B cell (primary cell): ENCODE measurements around the gene LRRTM3. TPM values are rescaled to one million over a fixed set of nuclear protein-coding genes. Genes with fewer than 3 reads are reported as not detected.

Experiments
- ATAC-seq: fragments of 200-7000 bp; cut with Tn5 transposase; one replicate; pipeline ENCODE4 v1.10.0; 2021; ENCODE audit warnings: low read depth, mild to moderate bottlenecking, moderate number of reproducible peaks, moderate library complexity
- CTCF ChIA-PET: fragments of 350-600 bp; sonication (Branson Sonifier 250); formaldehyde crosslinking; loops from one replicate; lab custom pipeline; 2021; ENCODE audit warnings: antibody characterized with exemption, inconsistent platforms; lab: Charles Lee
- POLR2A ChIA-PET: fragments of 350-600 bp; sonication (Branson Sonifier 250); formaldehyde crosslinking; loops from one replicate; lab custom pipeline; 2021; ENCODE audit warnings: antibody characterized with exemption; lab: Charles Lee
- DNase-seq: peaks from one replicate; pipeline ENCODE4 v3.0.0; 2013
- H2AFZ ChIP-seq: 2 replicates; pipeline ENCODE4 v1.6.1; 2012; ENCODE audit warnings: mild to moderate bottlenecking, low read depth, low read length; ENCODE audit not compliant: insufficient read depth, poor library complexity, severe bottlenecking
- H3K27ac ChIP-seq, 2 donors: 1 replicate in 1 of 2; 2 replicates in 1 of 2; pipeline ENCODE4 v1.5.1; 2012 to 2013; ENCODE audit warnings: low read length in 2 of 2, mild to moderate bottlenecking in 2 of 2, moderate library complexity in 1 of 2
- H3K27me3 ChIP-seq, 4 experiments: fragments of 200-600 bp in 1 of 4; sonication (generic) in 1 of 4; replicated peaks in 1 of 4; 1 replicate in 2 of 4; 2 replicates in 2 of 4; pipeline versions ENCODE4 v1.6.1 to v1.7.0; 2013 to 2016; ENCODE audit warnings: low read length in 3 of 4, mild to moderate bottlenecking in 2 of 4, mixed read lengths in 1 of 4, moderate library complexity in 1 of 4; ENCODE audit not compliant: insufficient read depth in 4 of 4, control insufficient read depth in 3 of 4; ENCODE audit errors: control extremely low read depth in 1 of 4
- H3K36me3 ChIP-seq, 2 experiments: replicated peaks in 1 of 2; 1 replicate in 1 of 2; 2 replicates in 1 of 2; pipeline versions ENCODE4 v1.6.1 to v1.7.1; 2013; ENCODE audit warnings: low read length in 1 of 2; ENCODE audit not compliant: insufficient read depth in 2 of 2, control insufficient read depth in 1 of 2; ENCODE audit errors: control extremely low read depth in 1 of 2, extremely low read depth in 1 of 2
- H3K4me1 ChIP-seq, 2 donors: fragments of 200-600 bp in 1 of 2; sonication (generic) in 1 of 2; 1 replicate in 1 of 2; 2 replicates in 1 of 2; pipeline versions ENCODE4 v1.5.1 to v1.6.1; 2013 to 2017; ENCODE audit warnings: low read length in 2 of 2; ENCODE audit not compliant: control insufficient read depth in 2 of 2, insufficient read depth in 2 of 2
- H3K4me2 ChIP-seq: replicated peaks from 2 replicates; pipeline ENCODE3; 2012; ENCODE audit warnings: mild to moderate bottlenecking, low read depth, low read length; ENCODE audit not compliant: poor library complexity, severe bottlenecking
- H3K4me3 ChIP-seq, 5 experiments: fragments of 200-600 bp in 1 of 5; sonication (generic) in 1 of 5; 1 replicate in 3 of 5; 2 replicates in 2 of 5; pipeline versions ENCODE4 v1.5.1 to v1.7.0; 2011 to 2016; ENCODE audit warnings: low read length in 4 of 5, mild to moderate bottlenecking in 4 of 5, low read depth in 2 of 5, control low read depth in 1 of 5, moderate library complexity in 1 of 5; ENCODE audit not compliant: insufficient read depth in 1 of 5; ENCODE audit errors: control extremely low read depth in 1 of 5, extremely low read depth in 1 of 5
- H3K79me2 ChIP-seq: fragments of 200-600 bp; sonication (generic); one replicate; pipeline ENCODE4 v1.6.0; 2016; ENCODE audit warnings: low read length; ENCODE audit not compliant: control insufficient read depth, insufficient read depth
- H3K9ac ChIP-seq: fragments of 200-600 bp; sonication (generic); 2 replicates; pipeline ENCODE4 v1.6.1; 2017; ENCODE audit warnings: mild to moderate bottlenecking, low read length, moderate library complexity
- H3K9me3 ChIP-seq, 3 donors: one replicate each; pipeline versions ENCODE4 v1.6.1 to v1.7.1; 2013; ENCODE audit warnings: low read length in 2 of 3; ENCODE audit not compliant: control insufficient read depth in 2 of 3, insufficient read depth in 1 of 3; ENCODE audit errors: control extremely low read depth in 1 of 3
- H4K20me1 ChIP-seq: 2 replicates; pipeline ENCODE4 v1.6.0; 2012; ENCODE audit warnings: mild to moderate bottlenecking, low read length; ENCODE audit not compliant: insufficient read depth, control insufficient read depth, poor library complexity, severe bottlenecking
- H3K27ac Mint-ChIP-seq: one replicate; pipeline ENCODE4 v1.8.0; 2021; ENCODE audit warnings: mixed read lengths
- H3K27me3 Mint-ChIP-seq: one replicate; pipeline ENCODE4 v1.8.0; 2021; ENCODE audit warnings: mixed read lengths
- H3K4me1 Mint-ChIP-seq: one replicate; pipeline ENCODE4 v1.8.0; 2021; ENCODE audit warnings: mixed read lengths
- H3K4me3 Mint-ChIP-seq: one replicate; pipeline ENCODE4 v1.8.0; 2021; ENCODE audit warnings: mixed read lengths
- H3K9me3 Mint-ChIP-seq: one replicate; pipeline ENCODE4 v1.8.0; 2022; ENCODE audit warnings: mixed read lengths; ENCODE audit not compliant: insufficient read depth
- CTCF ChIP-seq: fragments of 200-600 bp; IDR thresholded peaks from one replicate; pipeline ENCODE4 v1.8.0; 2022; ENCODE audit warnings: antibody characterized with exemption, mild to moderate bottlenecking
- EZH2 ChIP-seq: IDR thresholded peaks from 2 replicates; pipeline ENCODE4 v1.6.1; 2012; ENCODE audit warnings: borderline replicate concordance, low read depth, mild to moderate bottlenecking, moderate library complexity, low read length; ENCODE audit not compliant: insufficient read depth, poor library complexity, severe bottlenecking
- WGBS: methylation state at CpG from one replicate; pipeline ENCODE4 v1.1.5; 2013; ENCODE audit warnings: missing lambda C conversion rate; ENCODE audit not compliant: insufficient coverage; 5-methylcytosine and 5-hydroxymethylcytosine counted together
- intact Hi-C: fragments of 100-400 bp; cut with micrococcal nuclease; formaldehyde crosslinking; loops from one replicate; pipeline ENCODE4 v1.10.0; 2022
- polyA plus RNA-seq: library from polyadenylated mRNA; depleted of rRNA; stranded (reverse); fragments of >200 nt; gene quantifications from 2 replicates; pipeline ENCODE4 v1.2.3, GENCODE V29; 2012
- total RNA-seq, 2 donors: library from RNA; stranded (reverse); fragments of 120-200 nt in 1 of 2; gene quantifications; 1 replicate in 1 of 2; 2 replicates in 1 of 2; pipeline versions ENCODE4 v1.2.3 to v1.2.4, GENCODE V29; 2013 to 2022

LRRTM3 gene
- total and polyA plus RNA-seq, 2 donors (not counting 1 experiment from before 2014, with no cell fraction given) = not detected

DNA sequence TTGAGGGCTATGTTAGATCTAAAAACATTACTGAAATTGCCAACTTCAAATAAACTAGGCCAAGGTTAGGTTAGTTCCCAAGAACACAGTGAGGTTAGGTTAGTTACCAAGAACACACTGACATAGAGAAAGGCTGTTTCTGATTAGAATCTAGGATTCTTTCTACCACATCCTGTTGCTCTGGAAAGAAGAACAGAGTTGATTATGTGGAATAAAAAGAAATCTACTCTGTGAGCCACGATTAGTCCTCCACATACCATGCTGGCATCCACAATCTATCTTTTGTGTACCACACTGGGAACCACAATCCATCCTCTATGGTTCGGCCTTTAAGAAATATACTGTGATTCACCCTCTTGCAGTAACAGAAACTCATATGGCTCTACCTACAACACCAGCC, 91.4 kb downstream of the LRRTM3 start:
- H3K9me3 Mint-ChIP-seq = no peaks in the 10 kb centered on the region
- no peaks in the 10 kb centered on the region for H3K79me2 ChIP-seq
- TF ChIP-seq CTCF (no peak), EZH2 (no peak)
- no peak overlapping the region for H3K27ac Mint-ChIP-seq
- H3K4me1 ChIP-seq = no peaks in the 10 kb centered on the region
- intact Hi-C loops = no loop called here
- H2AFZ ChIP-seq = no peak overlapping the region
- no peaks in the 10 kb centered on the region for H3K9me3 ChIP-seq
- POLR2A ChIA-PET = no interaction called here
- H3K4me3 Mint-ChIP-seq = no peak overlapping the region
- no peaks in the 10 kb centered on the region for H3K27me3 ChIP-seq
- H3K36me3 ChIP-seq = no peaks in the 10 kb centered on the region
- H3K27ac ChIP-seq = no peak overlapping the region
- DNase-seq (no peak), ATAC-seq (no peak)
- H3K4me1 Mint-ChIP-seq = no peaks in the 10 kb centered on the region
- no peaks in the 10 kb centered on the region for H4K20me1 ChIP-seq
- no peak overlapping the region for H3K4me2 ChIP-seq
- H3K27me3 Mint-ChIP-seq = no peaks in the 10 kb centered on the region
- H3K4me3 ChIP-seq = no peak overlapping the region
- WGBS = no CpG with 5 or more reads among the region's 2 CpGs
- H3K9ac ChIP-seq = no peak overlapping the region
- CTCF ChIA-PET = no interaction called here

DNA sequence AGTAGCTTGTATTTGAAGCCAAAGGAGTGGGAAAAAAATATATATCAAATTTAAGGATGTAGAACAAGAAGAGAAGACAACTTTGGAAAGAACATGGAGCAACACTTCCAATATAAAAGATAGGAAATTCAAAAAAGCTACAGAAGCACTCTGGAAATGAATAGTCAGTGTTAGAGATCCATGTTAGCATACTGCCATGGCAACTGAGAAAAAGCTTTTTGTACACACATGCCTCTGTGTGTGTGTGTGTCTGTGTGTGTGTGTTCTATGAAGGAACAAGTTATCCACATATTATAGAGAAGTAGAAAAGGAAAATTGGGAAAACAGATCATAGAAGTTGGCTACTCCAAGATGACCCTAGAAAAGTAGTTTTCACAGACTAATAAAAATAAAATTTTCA, 96.3 kb downstream of the LRRTM3 start:
- H3K27me3 ChIP-seq = no peaks in the 10 kb centered on the region
- no peak overlapping the region for H3K4me3 Mint-ChIP-seq
- POLR2A ChIA-PET = no interaction called here
- no peaks in the 10 kb centered on the region for H3K9me3 ChIP-seq
- no peaks in the 10 kb centered on the region for H3K27me3 Mint-ChIP-seq
- DNase-seq (no peak), ATAC-seq (no peak)
- CTCF ChIA-PET = no interaction called here
- no peak overlapping the region for H3K27ac ChIP-seq
- no peak overlapping the region for H3K4me3 ChIP-seq
- intact Hi-C loops = no loop called here
- H3K9ac ChIP-seq = no peak overlapping the region
- H4K20me1 ChIP-seq = no peaks in the 10 kb centered on the region
- no peaks in the 10 kb centered on the region for H3K9me3 Mint-ChIP-seq
- no peak overlapping the region for H3K27ac Mint-ChIP-seq
- H3K4me1 ChIP-seq = no peaks in the 10 kb centered on the region
- no peaks in the 10 kb centered on the region for H3K36me3 ChIP-seq
- no peak overlapping the region for H3K4me2 ChIP-seq
- no peaks in the 10 kb centered on the region for H3K4me1 Mint-ChIP-seq
- no peaks in the 10 kb centered on the region for H3K79me2 ChIP-seq
- no peak overlapping the region for H2AFZ ChIP-seq
- TF ChIP-seq EZH2 (no peak), CTCF (no peak)
